T-cell (primary cell): ENCODE data around the gene PRG3. TPM values are rescaled to one million over a fixed set of nuclear protein-coding genes. Genes with fewer than 3 reads are reported as not detected.

Experiments
- ATAC-seq, 4 experiments: fragments of 200-7000 bp in 3 of 4; fragments of 150-1000 bp in 1 of 4; cut with Tn5 transposase; replicated peaks in 1 of 4; 1 replicate in 3 of 4; 2 replicates in 1 of 4; pipeline ENCODE4 v1.10.0; 2021; ENCODE audit warnings: moderate library complexity in 3 of 4, mild to moderate bottlenecking in 2 of 4, moderate number of reproducible peaks in 1 of 4
- CTCF ChIA-PET, 2 donors: fragments of 300-600 bp; sonication (Branson Sonifier 250); formaldehyde crosslinking; loops; one replicate each; lab custom pipeline; 2022; ENCODE audit warnings: antibody characterized with exemption in 2 of 2; lab: Charles Lee
- POLR2A ChIA-PET, 2 donors: fragments of 300-600 bp; sonication (Branson Sonifier 250); formaldehyde crosslinking; loops; one replicate each; lab custom pipeline; 2022; ENCODE audit warnings: antibody characterized with exemption in 2 of 2; lab: Charles Lee
- DNase-seq, 35 experiments: peaks; one replicate each; pipeline versions ENCODE4 v3.0.0 to v3.0.0-alpha.2; 2013 to 2023
- H3K27ac ChIP-seq: one replicate; pipeline ENCODE4 v1.5.1; 2013; ENCODE audit warnings: low read length
- H3K27me3 ChIP-seq, 2 experiments: replicated peaks in 1 of 2; 1 replicate in 1 of 2; 2 replicates in 1 of 2; pipeline versions ENCODE4 v1.6.1 to v1.7.0; 2013; ENCODE audit warnings: low read length in 1 of 2, mixed read lengths in 1 of 2; ENCODE audit not compliant: control insufficient read depth in 2 of 2, insufficient read depth in 2 of 2; ENCODE audit errors: extremely low read depth in 1 of 2
- H3K36me3 ChIP-seq, 2 donors: 1 replicate in 1 of 2; 2 replicates in 1 of 2; pipeline versions ENCODE4 v1.6.1 to v1.7.0; 2013; ENCODE audit warnings: low read length in 1 of 2; ENCODE audit not compliant: control insufficient read depth in 2 of 2, insufficient read depth in 1 of 2; ENCODE audit errors: extremely low read depth in 1 of 2
- H3K4me1 ChIP-seq, 2 experiments: 1 replicate in 1 of 2; 2 replicates in 1 of 2; pipeline versions ENCODE4 v1.6.1 to v1.7.0; 2013; ENCODE audit warnings: low read length in 2 of 2, mixed read lengths in 1 of 2; ENCODE audit not compliant: insufficient read depth in 2 of 2, control insufficient read depth in 1 of 2; ENCODE audit errors: extremely low read depth in 1 of 2
- H3K4me3 ChIP-seq, 2 donors: 1 replicate in 1 of 2; 2 replicates in 1 of 2; pipeline versions ENCODE4 v1.5.1 to v1.7.0; 2013; ENCODE audit warnings: mild to moderate bottlenecking in 2 of 2, low read length in 1 of 2, moderate library complexity in 1 of 2; ENCODE audit not compliant: control insufficient read depth in 1 of 2; ENCODE audit errors: extremely low read depth in 1 of 2
- H3K9me3 ChIP-seq: 2 replicates; pipeline ENCODE4 v1.7.0; 2013
- H3K27ac Mint-ChIP-seq, 2 donors: one replicate each; pipeline ENCODE4 v1.8.0; 2020 to 2021; ENCODE audit warnings: mild to moderate bottlenecking in 2 of 2, mixed read lengths in 2 of 2
- H3K27me3 Mint-ChIP-seq, 2 donors: one replicate each; pipeline ENCODE4 v1.8.0; 2021 to 2022; ENCODE audit warnings: mixed read lengths in 2 of 2
- H3K36me3 Mint-ChIP-seq: one replicate; pipeline ENCODE4 v1.8.0; 2021; ENCODE audit warnings: mixed read lengths
- H3K4me1 Mint-ChIP-seq, 3 donors: one replicate each; pipeline ENCODE4 v1.8.0; 2020 to 2022; ENCODE audit warnings: mixed read lengths in 3 of 3, mild to moderate bottlenecking in 1 of 3
- H3K4me3 Mint-ChIP-seq, 3 donors: one replicate each; pipeline ENCODE4 v1.8.0; 2020 to 2022; ENCODE audit warnings: mild to moderate bottlenecking in 3 of 3, mixed read lengths in 3 of 3, moderate library complexity in 3 of 3
- H3K9me3 Mint-ChIP-seq, 3 donors: one replicate each; pipeline ENCODE4 v1.8.0; 2020 to 2022; ENCODE audit warnings: mixed read lengths in 3 of 3
- WGBS: methylation state at CpG from one replicate; pipeline ENCODE4 v1.1.5; 2013; ENCODE audit warnings: missing lambda C conversion rate; ENCODE audit not compliant: insufficient coverage; 5-methylcytosine and 5-hydroxymethylcytosine counted together
- total RNA-seq, 35 experiments: library from RNA in 6 of 35; stranded (reverse) in 6 of 35; fragments of 120-200 nt in 1 of 35; gene quantifications; one replicate each; pipeline versions ENCODE4 v1.2.1 to v1.2.4 and lab custom pipeline; 2013 to 2026

The PRG3 gene
- total RNA-seq, 5 donors from 2014 or later (not counting 1 experiment from before 2014, with no cell fraction given) = not detected

DNA sequence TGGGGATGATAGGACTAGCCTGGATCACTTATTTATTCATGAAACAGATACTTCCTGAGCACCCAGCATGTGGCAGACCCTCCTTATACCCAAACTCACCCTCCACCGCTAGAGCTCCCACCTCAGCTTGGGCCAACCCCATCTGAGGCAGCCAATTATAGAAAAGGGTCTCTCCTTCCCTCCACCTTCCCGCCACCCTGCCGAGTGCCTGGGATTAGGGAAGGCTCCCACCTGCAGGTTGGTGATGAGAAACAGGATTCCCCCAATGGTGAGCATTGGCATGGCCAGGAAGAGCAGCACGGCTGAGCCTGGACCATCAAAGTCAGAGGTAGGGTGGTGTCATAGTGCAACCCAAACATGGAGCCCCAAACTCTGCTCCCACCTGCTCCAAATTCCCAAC, 40.1 kb upstream of the PRG3 start:
- WGBS = 100% methylated on average over 1 of the region's 4 CpGs
- no peak overlapping the region for H3K27ac ChIP-seq
- DNase-seq (no peak), ATAC-seq (no peak)
- Mint-ChIP-seq H3K36me3 (peaks cover 44% of the 10 kb centered on the region), H3K27me3 (no peaks in the 10 kb centered on the region), H3K27ac (no peak overlapping the region), H3K4me1 (peaks cover 32 to 44% (median 34%) of the 10 kb centered on the region in 3 donors), H3K4me3 (no peak overlapping the region), H3K9me3 (no peaks in the 10 kb centered on the region)
- ChIA-PET CTCF (interaction anchor here in 1 of 2 donors (1.2 kb wide), 1 partner anchor 76 kb away, joined by 3 read pairs; no protein-coding TSS in a partner anchor), POLR2A (no interaction called here)
- H3K4me3 ChIP-seq = no peak overlapping the region
- H3K36me3 ChIP-seq = peaks cover 4 to 36% of the 10 kb centered on the region in 2 donors
- peaks cover 11 to 35% of the 10 kb centered on the region in 2 experiments for H3K4me1 ChIP-seq
- no peaks in the 10 kb centered on the region for H3K27me3 ChIP-seq
- H3K9me3 ChIP-seq = no peaks in the 10 kb centered on the region

DNA sequence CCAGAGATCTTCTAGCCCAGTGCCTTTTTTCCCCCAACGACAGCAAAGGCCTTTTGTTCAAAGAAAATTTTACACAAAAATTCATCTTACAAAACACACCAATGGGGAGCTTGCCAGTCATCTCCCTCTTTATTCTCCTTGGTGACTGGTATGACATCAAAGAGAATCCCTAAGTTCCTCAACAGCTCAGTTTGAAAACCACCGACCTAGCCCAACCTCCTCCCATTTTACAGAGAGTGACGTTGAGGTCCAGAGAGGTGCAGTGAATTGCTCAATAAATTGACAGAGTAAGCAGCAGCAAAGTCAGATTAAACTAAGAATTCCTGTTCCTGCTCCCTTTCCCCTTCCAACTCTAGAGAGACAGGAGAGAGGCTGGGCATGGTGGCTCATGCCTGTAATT, 38.2 kb upstream of the PRG3 start:
- POLR2A ChIA-PET = interaction anchor here in 1 of 2 donors (0.5 kb wide), 1 partner anchor 23 kb away, joined by 4 read pairs; no protein-coding TSS in a partner anchor
- H3K27me3 ChIP-seq = no peaks in the 10 kb centered on the region
- H3K4me3 ChIP-seq = no peak overlapping the region
- peaks cover 61% of the 10 kb centered on the region for H3K36me3 Mint-ChIP-seq
- ATAC-seq = no peak
- CTCF ChIA-PET = interaction anchor here in 1 of 2 donors (0.6 kb wide), 1 partner anchor 54 kb away, joined by 3 read pairs; no protein-coding TSS in a partner anchor
- peaks cover 0 to 16% of the 10 kb centered on the region in 2 experiments for H3K4me1 ChIP-seq
- no peak overlapping the region for H3K4me3 Mint-ChIP-seq
- H3K4me1 Mint-ChIP-seq = peaks cover 13 to 25% (median 15%) of the 10 kb centered on the region in 3 donors
- H3K27ac ChIP-seq = no peak overlapping the region
- H3K9me3 Mint-ChIP-seq = no peaks in the 10 kb centered on the region
- WGBS = 93% methylated on average over 3 of the region's 3 CpGs
- no peak for DNase-seq
- H3K36me3 ChIP-seq = peaks cover 7 to 51% of the 10 kb centered on the region in 2 donors
- H3K9me3 ChIP-seq = no peaks in the 10 kb centered on the region
- no peak overlapping the region for H3K27ac Mint-ChIP-seq
- H3K27me3 Mint-ChIP-seq = no peaks in the 10 kb centered on the region

DNA sequence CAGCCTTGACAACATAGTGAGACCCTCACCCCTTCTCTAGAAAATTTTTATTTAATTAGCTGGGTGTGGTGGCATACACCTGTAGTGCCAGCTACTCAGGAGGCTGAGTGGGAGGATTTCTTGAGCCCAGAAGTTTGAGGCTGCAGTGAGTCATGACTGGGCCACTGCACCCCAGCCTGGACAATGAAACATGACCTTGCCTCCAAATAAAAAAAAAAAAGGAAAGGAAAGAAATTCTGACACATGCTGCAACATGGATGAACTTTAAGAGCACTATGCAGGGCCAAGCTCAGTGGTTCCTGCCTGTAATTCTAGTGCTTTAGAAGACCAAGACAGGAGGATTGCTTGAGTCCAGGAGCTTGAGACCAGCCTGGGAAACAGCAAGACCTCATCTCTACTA, 37.2 kb upstream of the PRG3 start:
- Mint-ChIP-seq H3K4me3 (no peak overlapping the region), H3K36me3 (peaks cover 67% of the 10 kb centered on the region), H3K27ac (no peak overlapping the region), H3K27me3 (no peaks in the 10 kb centered on the region), H3K9me3 (no peaks in the 10 kb centered on the region), H3K4me1 (peaks cover 7 to 16% (median 7%) of the 10 kb centered on the region in 3 donors)
- Histone ChIP-seq H3K27ac (no peak overlapping the region), H3K9me3 (no peaks in the 10 kb centered on the region), H3K4me1 (peaks cover 0 to 10% of the 10 kb centered on the region in 2 experiments), H3K36me3 (peaks cover 11 to 57% of the 10 kb centered on the region in 2 donors), H3K27me3 (no peaks in the 10 kb centered on the region), H3K4me3 (no peak overlapping the region)
- ChIA-PET CTCF (interaction anchor here in 1 of 2 donors (0.6 kb wide), 1 partner anchor 75 kb away, joined by 3 read pairs; no protein-coding TSS in a partner anchor), POLR2A (no interaction called here)
- no peak for DNase-seq
- ATAC-seq = no peak

DNA sequence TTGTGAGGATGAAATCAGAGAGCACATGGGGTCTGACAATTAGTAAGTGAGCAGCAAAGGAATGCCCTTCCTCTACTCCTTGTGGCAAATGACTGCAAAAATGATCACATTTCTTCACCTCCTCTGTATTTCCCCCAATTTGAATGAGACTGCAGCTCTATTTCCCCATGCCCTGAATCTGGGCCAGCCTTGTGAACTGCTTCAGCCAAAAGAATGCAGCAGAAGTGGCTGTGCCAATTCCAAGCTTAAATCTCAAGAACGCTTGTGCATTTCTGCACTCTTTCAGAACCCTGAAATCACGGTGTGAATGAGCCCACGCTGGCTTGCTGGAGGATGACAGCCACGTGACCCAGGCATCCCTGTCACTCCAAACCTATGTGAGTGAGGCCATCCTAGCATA, 36.1 kb upstream of the PRG3 start:
- Histone ChIP-seq H3K4me3 (no peak overlapping the region), H3K36me3 (peaks cover 11 to 57% of the 10 kb centered on the region in 2 donors), H3K27ac (no peak overlapping the region), H3K9me3 (no peaks in the 10 kb centered on the region), H3K27me3 (no peaks in the 10 kb centered on the region), H3K4me1 (peaks cover 0 to 10% of the 10 kb centered on the region in 2 experiments)
- Mint-ChIP-seq H3K27me3 (no peaks in the 10 kb centered on the region), H3K27ac (no peak overlapping the region), H3K36me3 (peaks cover 64% of the 10 kb centered on the region), H3K4me3 (no peak overlapping the region), H3K4me1 (peaks cover 0 to 6% (median 0%) of the 10 kb centered on the region in 3 donors), H3K9me3 (no peaks in the 10 kb centered on the region)
- ChIA-PET CTCF (interaction anchor here in 1 of 2 donors (0.6 kb wide), 2 partner anchors 8 to 317 kb away, joined by 4 to 8 read pairs; no protein-coding TSS in a partner anchor), POLR2A (no interaction called here)
- WGBS = 97% methylated on average over 4 of the region's 4 CpGs
- no peak for ATAC-seq
- DNase-seq = no peak

DNA sequence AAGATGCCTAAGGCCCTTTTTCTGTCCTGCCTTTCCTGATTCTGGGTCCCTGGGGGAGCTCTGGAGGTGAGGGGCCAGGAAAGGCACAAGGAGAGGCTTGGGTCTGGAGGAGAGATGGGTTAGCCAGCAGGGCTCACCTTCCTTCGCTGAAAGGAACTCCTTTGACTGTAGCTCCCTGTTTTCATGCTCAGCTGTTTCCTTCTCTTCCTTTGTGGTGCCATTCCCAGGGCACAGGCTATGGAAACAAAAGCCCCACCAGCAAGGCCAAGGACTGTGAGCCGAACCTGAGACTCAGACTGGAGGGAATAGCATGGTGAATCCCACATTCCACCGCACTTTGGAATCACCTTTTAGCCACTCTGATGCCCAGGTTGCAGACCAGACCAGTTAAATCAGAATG, 35.5 kb upstream of the PRG3 start:
- Mint-ChIP-seq H3K4me1 (no peaks in the 10 kb centered on the region), H3K36me3 (peaks cover 64% of the 10 kb centered on the region), H3K9me3 (no peaks in the 10 kb centered on the region), H3K4me3 (no peak overlapping the region), H3K27me3 (no peaks in the 10 kb centered on the region), H3K27ac (no peak overlapping the region)
- POLR2A ChIA-PET = no interaction called here
- Histone ChIP-seq H3K27me3 (no peaks in the 10 kb centered on the region), H3K4me1 (peaks cover 0 to 6% of the 10 kb centered on the region in 2 experiments), H3K36me3 (peaks cover 11 to 53% of the 10 kb centered on the region in 2 donors), H3K9me3 (no peaks in the 10 kb centered on the region), H3K4me3 (no peak overlapping the region), H3K27ac (no peak overlapping the region)
- CTCF ChIA-PET = interaction anchor here in 1 of 2 donors (0.6 kb wide), 1 partner anchor 8 kb away, joined by 4 read pairs; no protein-coding TSS in a partner anchor
- DNase-seq (no peak), ATAC-seq (no peak)
- WGBS = 80% methylated on average over 1 of the region's 3 CpGs

DNA sequence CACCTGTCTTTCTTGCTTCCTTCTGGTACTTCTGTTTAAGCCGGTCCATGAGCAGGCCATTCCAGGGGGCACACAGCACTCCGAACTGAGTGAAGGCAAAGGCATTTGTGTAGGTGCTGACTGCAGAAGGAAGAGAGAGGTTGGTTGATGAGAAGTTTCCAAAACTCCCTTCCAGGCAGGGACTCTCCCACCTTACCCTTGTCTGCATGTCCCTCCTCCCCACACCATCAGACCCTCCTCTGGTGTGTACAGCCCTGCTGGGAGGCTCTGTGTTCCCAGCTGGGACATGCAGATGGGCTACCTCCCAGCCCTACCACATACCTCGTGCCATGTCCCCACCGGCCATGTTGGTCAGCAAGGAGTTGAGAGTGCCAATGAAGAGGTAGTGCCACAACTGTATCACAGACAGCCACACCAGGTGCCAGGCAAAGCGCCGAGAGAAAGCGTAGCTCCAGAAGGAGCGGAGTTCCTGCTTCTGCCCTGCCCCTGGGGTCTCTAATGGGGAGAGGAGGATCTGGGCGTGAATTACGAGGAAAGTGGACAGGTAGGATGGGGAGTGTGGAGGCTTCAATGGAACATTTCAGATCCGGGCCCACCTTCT, 33.8 kb upstream of the PRG3 start:
- Histone ChIP-seq H3K4me3 (no peak overlapping the region), H3K27me3 (no peaks in the 10 kb centered on the region), H3K27ac (no peak overlapping the region), H3K4me1 (no peaks in the 10 kb centered on the region), H3K9me3 (no peaks in the 10 kb centered on the region), H3K36me3 (peaks cover 14 to 50% of the 10 kb centered on the region in 2 donors)
- 100% methylated on average over 3 of the region's 11 CpGs for WGBS
- H3K9me3 Mint-ChIP-seq = no peaks in the 10 kb centered on the region
- ChIA-PET POLR2A (no interaction called here), CTCF (no interaction called here)
- no peak overlapping the region for H3K27ac Mint-ChIP-seq
- H3K36me3 Mint-ChIP-seq = peaks cover 68% of the 10 kb centered on the region
- no peaks in the 10 kb centered on the region for H3K4me1 Mint-ChIP-seq
- no peaks in the 10 kb centered on the region for H3K27me3 Mint-ChIP-seq
- ATAC-seq = no peak
- H3K4me3 Mint-ChIP-seq = no peak overlapping the region
- no peak for DNase-seq
